CD14-positive monocyte (primary cell): ENCODE results near the gene YWHAQ. TPM values are rescaled to one million over a fixed set of nuclear protein-coding genes. Genes with fewer than 3 reads are reported as not detected.

Experiments
- DNase-seq, 3 donors: peaks; one replicate each; pipeline ENCODE4 v3.0.0-alpha.2; 2011 to 2022
- H2AFZ ChIP-seq: 2 replicates; pipeline ENCODE4 v1.6.0; 2012; ENCODE audit warnings: mild to moderate bottlenecking, low read depth, low read length, inconsistent platforms; ENCODE audit not compliant: insufficient read depth, poor library complexity, severe bottlenecking
- H3K27ac ChIP-seq, 2 donors: 1 replicate in 1 of 2; 2 replicates in 1 of 2; pipeline ENCODE4 v1.5.1; 2012 to 2013; ENCODE audit warnings: low read length in 2 of 2, control low read depth in 1 of 2, inconsistent platforms in 1 of 2, low read depth in 1 of 2, mild to moderate bottlenecking in 1 of 2
- H3K27me3 ChIP-seq, 2 donors: one replicate each; pipeline versions ENCODE4 v1.6.0 to v1.6.1; 2011 to 2013; ENCODE audit warnings: low read length in 2 of 2; ENCODE audit not compliant: control insufficient read depth in 2 of 2, insufficient read depth in 2 of 2
- H3K36me3 ChIP-seq, 2 donors: replicated peaks in 1 of 2; 1 replicate in 1 of 2; 2 replicates in 1 of 2; pipeline versions ENCODE4 v1.5.1 to v1.6.1; 2012 to 2013; ENCODE audit warnings: low read length in 2 of 2, control low read depth in 1 of 2, inconsistent platforms in 1 of 2, mild to moderate bottlenecking in 1 of 2; ENCODE audit not compliant: insufficient read depth in 2 of 2, control insufficient read depth in 1 of 2
- H3K4me1 ChIP-seq, 2 donors: 1 replicate in 1 of 2; 2 replicates in 1 of 2; pipeline versions ENCODE4 v1.5.1 to v1.6.1; 2012 to 2013; ENCODE audit warnings: low read length in 2 of 2, control low read depth in 1 of 2, inconsistent platforms in 1 of 2, mild to moderate bottlenecking in 1 of 2, moderate library complexity in 1 of 2; ENCODE audit not compliant: insufficient read depth in 2 of 2, control insufficient read depth in 1 of 2
- H3K4me2 ChIP-seq: replicated peaks from 2 replicates; pipeline ENCODE3; 2012; ENCODE audit warnings: low read length, moderate library complexity, mild to moderate bottlenecking; ENCODE audit not compliant: poor library complexity, severe bottlenecking; ENCODE audit errors: extremely low read depth
- H3K4me3 ChIP-seq, 3 experiments: fragments of 200-600 bp in 1 of 3; sonication (generic) in 1 of 3; replicated peaks in 1 of 3; 1 replicate in 2 of 3; 2 replicates in 1 of 3; pipeline ENCODE4 v1.5.1; 2011 to 2013; ENCODE audit warnings: low read length in 3 of 3, mild to moderate bottlenecking in 3 of 3, control low read depth in 2 of 3, low read depth in 2 of 3, inconsistent platforms in 1 of 3, moderate library complexity in 1 of 3
- H3K79me2 ChIP-seq: 2 replicates; pipeline ENCODE4 v1.6.0; 2012; ENCODE audit warnings: mild to moderate bottlenecking, control low read depth, inconsistent platforms, low read length, moderate library complexity; ENCODE audit not compliant: insufficient read depth
- H3K9ac ChIP-seq: 2 replicates; pipeline ENCODE4 v1.6.0; 2017; ENCODE audit warnings: low read length, mild to moderate bottlenecking; ENCODE audit not compliant: insufficient read depth, poor library complexity, severe bottlenecking
- H3K9me3 ChIP-seq, 2 donors: replicated peaks in 1 of 2; 1 replicate in 1 of 2; 2 replicates in 1 of 2; pipeline versions ENCODE4 v1.5.1 to v1.6.1; 2012 to 2013; ENCODE audit warnings: low read length in 2 of 2, control low read depth in 1 of 2; ENCODE audit not compliant: control insufficient read depth in 1 of 2, insufficient read depth in 1 of 2
- H4K20me1 ChIP-seq: 2 replicates; pipeline ENCODE4 v1.6.0; 2012; ENCODE audit warnings: mild to moderate bottlenecking, low read length, control low read depth, moderate library complexity; ENCODE audit not compliant: insufficient read depth
- H3K27ac Mint-ChIP-seq, 7 donors: one replicate each; pipeline ENCODE4 v1.8.0; 2020; ENCODE audit warnings: mild to moderate bottlenecking in 7 of 7, mixed read lengths in 7 of 7, moderate library complexity in 6 of 7, inconsistent platforms in 2 of 7
- H3K27me3 Mint-ChIP-seq, 3 donors: one replicate each; pipeline ENCODE4 v1.8.0; 2021 to 2022; ENCODE audit warnings: low read depth in 3 of 3, mild to moderate bottlenecking in 3 of 3, mixed read lengths in 3 of 3, moderate library complexity in 3 of 3, inconsistent platforms in 1 of 3
- H3K36me3 Mint-ChIP-seq, 2 donors: one replicate each; pipeline ENCODE4 v1.8.0; 2020; ENCODE audit warnings: mixed read lengths in 2 of 2, inconsistent platforms in 1 of 2, mild to moderate bottlenecking in 1 of 2
- H3K4me1 Mint-ChIP-seq: one replicate; pipeline ENCODE4 v1.8.0; 2020; ENCODE audit warnings: mild to moderate bottlenecking, mixed read lengths
- H3K4me3 Mint-ChIP-seq, 2 donors: one replicate each; pipeline ENCODE4 v1.8.0; 2020; ENCODE audit warnings: mild to moderate bottlenecking in 2 of 2, mixed read lengths in 2 of 2, moderate library complexity in 1 of 2
- H3K9me3 Mint-ChIP-seq, 7 donors: one replicate each; pipeline ENCODE4 v1.8.0; 2020 to 2022; ENCODE audit warnings: mixed read lengths in 7 of 7, mild to moderate bottlenecking in 6 of 7, moderate library complexity in 6 of 7, inconsistent platforms in 2 of 7
- WGBS: methylation state at CpG from one replicate; pipeline ENCODE4 v1.1.5; 2013; ENCODE audit warnings: missing lambda C conversion rate; ENCODE audit not compliant: insufficient coverage; 5-methylcytosine and 5-hydroxymethylcytosine counted together
- intact Hi-C, 2 donors: fragments of 100-400 bp; cut with micrococcal nuclease; formaldehyde crosslinking; loops; one replicate each; pipeline versions ENCODE4 v1.15.0 to v1.15.1; 2023
- polyA plus RNA-seq, 3 donors: library from polyadenylated mRNA; depleted of rRNA in 1 of 3; unstranded in 2 of 3; stranded (reverse) in 1 of 3; fragments of 300-500 nt in 2 of 3; fragments of >200 nt in 1 of 3; fragmentation: Illumina TruSeq in 2 of 3; gene quantifications; 1 replicate in 2 of 3; 2 replicates in 1 of 3; pipeline ENCODE4 v1.2.3, GENCODE V29; 2012 to 2021
- TF ChIP-seq, protein P1 (sequence below): fragments of 200-600 bp; IDR thresholded peaks from one replicate; pipeline ENCODE4 v1.8.0; 2022; ENCODE audit warnings: antibody characterized with exemption, mild to moderate bottlenecking

Gene YWHAQ
- polyA plus RNA-seq, 3 donors = 60.9 to 173 (median 165) TPM

GRCh38 chr2:9558948-9559381 is 71.8 kb downstream of the YWHAQ start:
- Histone ChIP-seq H4K20me1 (peaks cover 6% of the 10 kb centered on the region), H3K4me2 (no peak overlapping the region), H3K27ac (no peak overlapping the region), H2AFZ (no peak overlapping the region), H3K4me1 (peaks cover 15 to 21% of the 10 kb centered on the region in 2 donors), H3K9ac (no peak overlapping the region), H3K4me3 (no peak overlapping the region), H3K36me3 (no peaks in the 10 kb centered on the region), H3K27me3 (no peaks in the 10 kb centered on the region), H3K79me2 (peaks cover 28% of the 10 kb centered on the region), H3K9me3 (no peaks in the 10 kb centered on the region)
- Mint-ChIP-seq H3K4me1 (peaks cover 19% of the 10 kb centered on the region), H3K36me3 (peaks cover 0 to 4% of the 10 kb centered on the region in 2 donors), H3K27ac (peak overlapping the region in 2 of 7 donors; percentile 9 to 49), H3K27me3 (peaks cover 0 to 9% (median 4%) of the 10 kb centered on the region in 3 donors), H3K9me3 (peaks cover 0 to 5% (median 0%) of the 10 kb centered on the region in 7 donors), H3K4me3 (no peak overlapping the region)
- WGBS = no CpG with 5 or more reads among the region's 1 CpG
- DNase-seq = peak in 1 of 3 donors; percentile 45
- TF ChIP-seq, protein P1, sequence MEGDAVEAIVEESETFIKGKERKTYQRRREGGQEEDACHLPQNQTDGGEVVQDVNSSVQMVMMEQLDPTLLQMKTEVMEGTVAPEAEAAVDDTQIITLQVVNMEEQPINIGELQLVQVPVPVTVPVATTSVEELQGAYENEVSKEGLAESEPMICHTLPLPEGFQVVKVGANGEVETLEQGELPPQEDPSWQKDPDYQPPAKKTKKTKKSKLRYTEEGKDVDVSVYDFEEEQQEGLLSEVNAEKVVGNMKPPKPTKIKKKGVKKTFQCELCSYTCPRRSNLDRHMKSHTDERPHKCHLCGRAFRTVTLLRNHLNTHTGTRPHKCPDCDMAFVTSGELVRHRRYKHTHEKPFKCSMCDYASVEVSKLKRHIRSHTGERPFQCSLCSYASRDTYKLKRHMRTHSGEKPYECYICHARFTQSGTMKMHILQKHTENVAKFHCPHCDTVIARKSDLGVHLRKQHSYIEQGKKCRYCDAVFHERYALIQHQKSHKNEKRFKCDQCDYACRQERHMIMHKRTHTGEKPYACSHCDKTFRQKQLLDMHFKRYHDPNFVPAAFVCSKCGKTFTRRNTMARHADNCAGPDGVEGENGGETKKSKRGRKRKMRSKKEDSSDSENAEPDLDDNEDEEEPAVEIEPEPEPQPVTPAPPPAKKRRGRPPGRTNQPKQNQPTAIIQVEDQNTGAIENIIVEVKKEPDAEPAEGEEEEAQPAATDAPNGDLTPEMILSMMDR = no peak
- intact Hi-C loops = loop anchor here (10.0 kb wide), 2 partner anchors 46 to 486 kb away; partner anchors contain the start of gene KLF11 (in 1 of the 2)

GRCh38 chr2:9556121-9556743 is 74.6 kb downstream of the YWHAQ start:
- Mint-ChIP-seq H3K27ac (peak overlapping the region; percentile 98 to 100 (median 98)), H3K4me3 (peak overlapping the region; percentile 96 to 98), H3K9me3 (peaks cover 0 to 5% (median 0%) of the 10 kb centered on the region in 7 donors), H3K4me1 (peaks cover 42% of the 10 kb centered on the region), H3K36me3 (peaks cover 2 to 7% of the 10 kb centered on the region in 2 donors), H3K27me3 (peaks cover 0 to 9% (median 4%) of the 10 kb centered on the region in 3 donors)
- Histone ChIP-seq H3K4me2 (peak overlapping the region; percentile 84), H3K9me3 (no peaks in the 10 kb centered on the region), H3K27me3 (no peaks in the 10 kb centered on the region), H4K20me1 (peaks cover 6% of the 10 kb centered on the region), H3K36me3 (no peaks in the 10 kb centered on the region), H3K4me1 (peaks cover 38 to 47% of the 10 kb centered on the region in 2 donors), H3K9ac (peak overlapping the region; percentile 92), H3K4me3 (peak overlapping the region; percentile 52 to 99 (median 70)), H2AFZ (peak overlapping the region; percentile 80), H3K27ac (peak overlapping the region; percentile 95 to 99), H3K79me2 (peaks cover 52% of the 10 kb centered on the region)
- WGBS = 0% methylated on average over 26 of the region's 32 CpGs
- intact Hi-C loops = loop anchor here (1.0 to 10.0 kb wide), 3 partner anchors 49 to 489 kb away; partner anchors contain the start of genes KLF11 (in 1 of the 2) and YWHAQ (in 1 of the 2)
- TF ChIP-seq, protein P1 = no peak
- peak in 2 of 3 donors; percentile 35 to 45 for DNase-seq
